ENCODE data around the gene AEBP2.

AEBP2 gene

DNA sequence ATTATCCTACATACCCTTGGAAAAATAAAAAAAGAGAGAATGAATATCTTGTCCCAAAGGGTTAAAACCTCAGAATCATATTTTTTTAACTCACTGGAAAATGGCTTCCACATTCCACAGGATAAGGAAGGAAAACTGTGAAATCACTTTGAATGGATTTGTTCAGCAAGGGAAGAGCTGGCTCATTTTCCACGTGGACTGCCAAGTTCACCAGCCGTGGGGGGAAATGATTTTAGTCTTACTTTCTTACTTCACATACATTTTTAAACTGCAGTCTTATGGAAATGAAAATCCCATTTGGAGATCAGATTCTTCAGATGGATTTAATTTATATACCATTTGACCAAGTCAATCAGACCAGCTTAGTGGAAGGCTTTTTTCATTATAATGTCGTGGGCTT lies 29.9 kb upstream of the AEBP2 start:
- no peak for TF ChIP-seq SIN3A (IDR thresholded peaks at IDR 0.05; ENCODE audit: borderline replicate concordance, insufficient read depth, low read length)
- TF ChIP-seq TAF1 (IDR thresholded peaks at IDR 0.05; ENCODE audit: borderline replicate concordance, insufficient read depth, low read length): no peak
- TF ChIP-seq FOXP2 (optimal IDR thresholded peaks at IDR 0.05; ENCODE audit: borderline replicate concordance, extremely low read depth, extremely low read length, insufficient read depth): no peak
- TF ChIP-seq POLR2AphosphoS5 (IDR thresholded peaks at IDR 0.05; ENCODE audit: low read depth, low read length): no peak
- TF ChIP-seq, protein P1, sequence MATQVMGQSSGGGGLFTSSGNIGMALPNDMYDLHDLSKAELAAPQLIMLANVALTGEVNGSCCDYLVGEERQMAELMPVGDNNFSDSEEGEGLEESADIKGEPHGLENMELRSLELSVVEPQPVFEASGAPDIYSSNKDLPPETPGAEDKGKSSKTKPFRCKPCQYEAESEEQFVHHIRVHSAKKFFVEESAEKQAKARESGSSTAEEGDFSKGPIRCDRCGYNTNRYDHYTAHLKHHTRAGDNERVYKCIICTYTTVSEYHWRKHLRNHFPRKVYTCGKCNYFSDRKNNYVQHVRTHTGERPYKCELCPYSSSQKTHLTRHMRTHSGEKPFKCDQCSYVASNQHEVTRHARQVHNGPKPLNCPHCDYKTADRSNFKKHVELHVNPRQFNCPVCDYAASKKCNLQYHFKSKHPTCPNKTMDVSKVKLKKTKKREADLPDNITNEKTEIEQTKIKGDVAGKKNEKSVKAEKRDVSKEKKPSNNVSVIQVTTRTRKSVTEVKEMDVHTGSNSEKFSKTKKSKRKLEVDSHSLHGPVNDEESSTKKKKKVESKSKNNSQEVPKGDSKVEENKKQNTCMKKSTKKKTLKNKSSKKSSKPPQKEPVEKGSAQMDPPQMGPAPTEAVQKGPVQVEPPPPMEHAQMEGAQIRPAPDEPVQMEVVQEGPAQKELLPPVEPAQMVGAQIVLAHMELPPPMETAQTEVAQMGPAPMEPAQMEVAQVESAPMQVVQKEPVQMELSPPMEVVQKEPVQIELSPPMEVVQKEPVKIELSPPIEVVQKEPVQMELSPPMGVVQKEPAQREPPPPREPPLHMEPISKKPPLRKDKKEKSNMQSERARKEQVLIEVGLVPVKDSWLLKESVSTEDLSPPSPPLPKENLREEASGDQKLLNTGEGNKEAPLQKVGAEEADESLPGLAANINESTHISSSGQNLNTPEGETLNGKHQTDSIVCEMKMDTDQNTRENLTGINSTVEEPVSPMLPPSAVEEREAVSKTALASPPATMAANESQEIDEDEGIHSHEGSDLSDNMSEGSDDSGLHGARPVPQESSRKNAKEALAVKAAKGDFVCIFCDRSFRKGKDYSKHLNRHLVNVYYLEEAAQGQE (IDR thresholded peaks at IDR 0.05; ENCODE audit: insufficient read depth in 1 of 2, low read depth in 2 of 2, low read length in 2 of 2): no peak

DNA sequence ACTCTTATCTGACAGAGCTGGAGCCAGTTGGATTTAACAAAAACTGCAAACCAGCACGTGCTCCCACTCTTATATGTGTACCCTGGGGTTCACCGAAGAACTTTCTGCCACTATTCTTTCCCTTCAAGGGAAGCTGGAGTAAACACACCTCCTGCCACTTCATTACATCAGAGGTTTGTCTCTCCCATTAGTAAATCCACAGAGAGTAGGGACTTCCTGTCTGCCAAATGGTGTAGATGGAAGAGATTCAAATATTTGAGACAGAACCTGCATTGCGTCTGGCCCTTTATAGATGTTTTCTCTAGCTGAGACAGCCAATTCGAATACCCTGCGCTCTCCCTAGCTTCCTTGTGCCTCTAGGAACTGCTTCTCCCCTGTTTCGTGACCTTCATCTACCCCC lies 29.1 kb upstream of the AEBP2 start:
- TF ChIP-seq SIN3A (IDR thresholded peaks at IDR 0.05; ENCODE audit: borderline replicate concordance, insufficient read depth, low read length) (0 out of 2 replicates have a peak, but pooled peaks have one; percentile 32), TAF1 (IDR thresholded peaks at IDR 0.05; ENCODE audit: borderline replicate concordance, insufficient read depth, low read length) (no peak), FOXP2 (optimal IDR thresholded peaks at IDR 0.05; ENCODE audit: borderline replicate concordance, extremely low read depth, extremely low read length, insufficient read depth) (no peak), POLR2AphosphoS5 (IDR thresholded peaks at IDR 0.05; ENCODE audit: low read depth, low read length) (no peak)
- TF ChIP-seq, protein P1 (IDR thresholded peaks at IDR 0.05; ENCODE audit: insufficient read depth in 1 of 2, low read depth in 2 of 2, low read length in 2 of 2): no peak

DNA sequence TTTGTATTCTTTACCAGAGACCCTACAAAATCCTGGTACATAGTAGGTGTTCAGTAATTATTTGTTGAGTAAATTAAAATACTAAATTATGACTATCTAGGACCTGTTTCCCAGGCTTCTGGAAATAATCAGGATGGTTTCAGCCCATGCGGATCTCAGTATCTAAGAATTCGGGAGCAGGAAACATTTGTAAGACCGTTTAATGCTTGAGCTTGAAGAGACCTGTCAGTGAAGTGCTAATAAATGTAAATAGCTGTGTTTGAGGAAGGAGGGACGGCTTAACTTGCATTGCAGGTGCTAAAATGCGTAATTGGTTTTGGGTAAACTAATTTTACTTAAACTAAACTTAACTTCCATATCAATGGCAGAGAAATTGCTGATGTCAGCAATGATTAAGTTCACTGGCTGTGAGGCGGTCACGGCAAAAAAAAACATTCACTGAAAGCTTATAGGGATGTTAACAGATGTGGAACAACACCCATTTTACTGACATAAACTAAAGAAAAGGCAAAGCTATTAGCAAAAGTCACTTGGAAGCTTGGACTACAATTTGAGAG lies 28.6 kb upstream of the AEBP2 start:
- TF ChIP-seq POLR2AphosphoS5 (IDR thresholded peaks at IDR 0.05; ENCODE audit: low read depth, low read length) (no peak), SIN3A (IDR thresholded peaks at IDR 0.05; ENCODE audit: borderline replicate concordance, insufficient read depth, low read length) (no peak), TAF1 (IDR thresholded peaks at IDR 0.05; ENCODE audit: borderline replicate concordance, insufficient read depth, low read length) (no peak), FOXP2 (optimal IDR thresholded peaks at IDR 0.05; ENCODE audit: borderline replicate concordance, extremely low read depth, extremely low read length, insufficient read depth) (no peak)
- TF ChIP-seq, protein P1 (IDR thresholded peaks at IDR 0.05; ENCODE audit: insufficient read depth in 1 of 2, low read depth in 2 of 2, low read length in 2 of 2): no peak

DNA sequence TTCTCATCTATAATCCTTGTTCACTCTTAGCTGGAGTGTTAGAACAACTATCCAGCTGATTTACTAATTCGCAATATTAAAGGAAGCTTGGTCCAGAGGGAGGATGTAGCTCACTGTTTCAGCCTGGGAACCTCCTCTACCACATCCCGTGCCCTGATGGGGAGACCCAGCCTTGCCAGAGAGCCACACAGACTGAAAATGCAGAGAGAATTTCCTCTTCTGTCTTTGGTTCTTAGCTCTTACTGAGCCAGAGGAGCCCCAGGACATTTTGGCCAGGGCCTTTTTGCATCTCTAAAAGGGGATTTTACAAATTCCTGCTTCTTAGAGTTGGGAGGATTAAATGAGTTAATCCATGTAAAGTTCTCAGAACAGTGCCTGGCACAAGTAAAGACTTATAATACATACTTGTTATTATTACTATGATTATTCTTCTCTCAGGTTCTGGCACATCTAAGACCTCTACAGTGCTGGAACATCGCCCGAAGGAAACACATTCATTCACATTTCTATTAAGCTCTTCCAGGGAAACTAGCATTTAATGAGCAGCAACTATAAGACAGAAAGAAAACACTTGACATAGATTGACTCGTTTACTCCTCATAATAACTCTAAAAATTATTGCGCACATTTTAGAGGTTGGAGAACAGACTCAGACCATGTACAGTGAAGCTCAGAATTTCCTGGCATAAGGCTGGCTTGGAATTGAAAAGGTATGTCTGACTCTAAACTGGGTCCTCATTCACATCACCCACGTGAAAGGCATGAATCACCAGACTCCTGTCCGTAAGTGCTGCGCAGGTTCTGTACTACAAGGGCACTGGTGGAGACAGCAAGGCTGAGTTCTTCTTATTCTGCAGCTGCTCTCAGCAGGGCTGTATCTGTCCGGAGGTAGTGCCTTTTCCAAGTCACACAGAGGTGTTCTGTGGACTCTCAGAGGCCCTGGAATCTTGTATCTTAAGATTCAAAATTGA lies 27.8 kb upstream of the AEBP2 start:
- no peak for TF ChIP-seq TAF1 (IDR thresholded peaks at IDR 0.05; ENCODE audit: borderline replicate concordance, insufficient read depth, low read length)
- no peak for TF ChIP-seq FOXP2 (optimal IDR thresholded peaks at IDR 0.05; ENCODE audit: borderline replicate concordance, extremely low read depth, extremely low read length, insufficient read depth)
- TF ChIP-seq POLR2AphosphoS5 (IDR thresholded peaks at IDR 0.05; ENCODE audit: low read depth, low read length): no peak
- no peak for TF ChIP-seq SIN3A (IDR thresholded peaks at IDR 0.05; ENCODE audit: borderline replicate concordance, insufficient read depth, low read length)

DNA sequence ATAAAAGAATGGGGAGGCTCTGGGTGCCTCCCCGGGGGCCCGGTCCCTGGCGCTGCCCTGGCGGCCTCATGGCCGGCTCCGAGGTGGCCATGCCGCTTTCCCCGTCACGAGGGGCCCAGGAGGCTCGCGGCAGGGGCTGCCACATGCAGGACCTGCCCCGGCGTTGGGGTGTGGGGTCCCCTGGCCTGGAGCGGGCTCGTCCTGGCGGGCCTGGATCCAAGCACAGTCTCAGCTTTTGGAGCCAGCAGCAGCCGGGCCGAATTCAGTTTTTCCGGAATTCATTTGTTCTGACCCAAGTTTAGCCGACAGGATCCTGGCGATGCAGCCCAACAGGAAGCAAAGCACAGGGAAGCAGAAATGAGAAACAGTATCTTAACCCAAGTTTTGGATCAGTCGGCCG lies 26.4 kb upstream of the AEBP2 start:
- TF ChIP-seq SIN3A (IDR thresholded peaks at IDR 0.05; ENCODE audit: borderline replicate concordance, insufficient read depth, low read length): no peak
- no peak for TF ChIP-seq POLR2AphosphoS5 (IDR thresholded peaks at IDR 0.05; ENCODE audit: low read depth, low read length)
- no peak for TF ChIP-seq TAF1 (IDR thresholded peaks at IDR 0.05; ENCODE audit: borderline replicate concordance, insufficient read depth, low read length)
- no peak for TF ChIP-seq FOXP2 (optimal IDR thresholded peaks at IDR 0.05; ENCODE audit: borderline replicate concordance, extremely low read depth, extremely low read length, insufficient read depth)
- TF ChIP-seq, protein P1 (IDR thresholded peaks at IDR 0.05; ENCODE audit: insufficient read depth in 1 of 2, low read depth in 2 of 2, low read length in 2 of 2): no peak
